Hepatocyte (in vitro differentiated cells): ENCODE data around the gene TAT.

Experiments used
- EZH2 ChIP-seq: fragments of 200-600 bp; sonication (generic); IDR thresholded peaks from 2 replicates; pipeline ENCODE4 v1.6.1; 2016; ENCODE audit warnings: antibody characterized with exemption, mild to moderate bottlenecking, borderline replicate concordance
- EZH2phosphoT487 ChIP-seq: fragments of 200-600 bp; sonication (generic); IDR thresholded peaks from one replicate; pipeline ENCODE4 v1.6.1; 2018; ENCODE audit warnings: antibody characterized with exemption, mild to moderate bottlenecking, low read depth, moderate library complexity; ENCODE audit not compliant: unreplicated experiment, severe bottlenecking
- TF ChIP-seq, protein P1 (sequence below): fragments of 200-600 bp; sonication (generic); IDR thresholded peaks from 2 replicates; pipeline ENCODE4 v1.5.1; 2016; ENCODE audit warnings: antibody characterized with exemption, mild to moderate bottlenecking; ENCODE audit not compliant: poor library complexity

DNA sequence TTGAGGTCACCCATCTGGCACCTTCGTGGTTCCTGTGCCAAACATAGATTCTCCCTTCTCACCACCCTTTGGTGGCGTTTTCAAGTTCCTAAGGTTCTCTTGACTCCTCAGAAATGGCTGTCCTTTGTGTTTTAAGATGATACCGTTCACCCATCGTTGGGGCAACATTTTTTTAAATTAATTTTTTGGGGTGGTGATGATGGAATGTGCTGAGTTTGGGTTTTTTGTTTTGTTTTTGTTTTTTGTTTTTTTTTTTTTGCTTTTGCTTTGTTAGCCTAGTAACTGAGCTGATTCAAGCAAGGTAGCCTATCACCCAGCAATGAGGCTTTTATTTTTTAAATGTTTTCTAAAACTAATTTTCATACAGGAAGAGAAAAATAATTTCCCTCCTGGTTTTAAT lies 48.0 kb downstream of the TAT start:
- TF ChIP-seq, protein P1, sequence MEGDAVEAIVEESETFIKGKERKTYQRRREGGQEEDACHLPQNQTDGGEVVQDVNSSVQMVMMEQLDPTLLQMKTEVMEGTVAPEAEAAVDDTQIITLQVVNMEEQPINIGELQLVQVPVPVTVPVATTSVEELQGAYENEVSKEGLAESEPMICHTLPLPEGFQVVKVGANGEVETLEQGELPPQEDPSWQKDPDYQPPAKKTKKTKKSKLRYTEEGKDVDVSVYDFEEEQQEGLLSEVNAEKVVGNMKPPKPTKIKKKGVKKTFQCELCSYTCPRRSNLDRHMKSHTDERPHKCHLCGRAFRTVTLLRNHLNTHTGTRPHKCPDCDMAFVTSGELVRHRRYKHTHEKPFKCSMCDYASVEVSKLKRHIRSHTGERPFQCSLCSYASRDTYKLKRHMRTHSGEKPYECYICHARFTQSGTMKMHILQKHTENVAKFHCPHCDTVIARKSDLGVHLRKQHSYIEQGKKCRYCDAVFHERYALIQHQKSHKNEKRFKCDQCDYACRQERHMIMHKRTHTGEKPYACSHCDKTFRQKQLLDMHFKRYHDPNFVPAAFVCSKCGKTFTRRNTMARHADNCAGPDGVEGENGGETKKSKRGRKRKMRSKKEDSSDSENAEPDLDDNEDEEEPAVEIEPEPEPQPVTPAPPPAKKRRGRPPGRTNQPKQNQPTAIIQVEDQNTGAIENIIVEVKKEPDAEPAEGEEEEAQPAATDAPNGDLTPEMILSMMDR = no peak
- TF ChIP-seq EZH2 (no peak), EZH2phosphoT487 (no peak)
